DLD1 (cell line): ENCODE data around the gene WDR86.

Experiments
- in situ Hi-C: cut with HindIII; loops from 2 replicates; pipeline ENCODE4 v1.10.0; 2017; ENCODE audit warnings: low sequenced_read_pairs

WDR86 gene

DNA sequence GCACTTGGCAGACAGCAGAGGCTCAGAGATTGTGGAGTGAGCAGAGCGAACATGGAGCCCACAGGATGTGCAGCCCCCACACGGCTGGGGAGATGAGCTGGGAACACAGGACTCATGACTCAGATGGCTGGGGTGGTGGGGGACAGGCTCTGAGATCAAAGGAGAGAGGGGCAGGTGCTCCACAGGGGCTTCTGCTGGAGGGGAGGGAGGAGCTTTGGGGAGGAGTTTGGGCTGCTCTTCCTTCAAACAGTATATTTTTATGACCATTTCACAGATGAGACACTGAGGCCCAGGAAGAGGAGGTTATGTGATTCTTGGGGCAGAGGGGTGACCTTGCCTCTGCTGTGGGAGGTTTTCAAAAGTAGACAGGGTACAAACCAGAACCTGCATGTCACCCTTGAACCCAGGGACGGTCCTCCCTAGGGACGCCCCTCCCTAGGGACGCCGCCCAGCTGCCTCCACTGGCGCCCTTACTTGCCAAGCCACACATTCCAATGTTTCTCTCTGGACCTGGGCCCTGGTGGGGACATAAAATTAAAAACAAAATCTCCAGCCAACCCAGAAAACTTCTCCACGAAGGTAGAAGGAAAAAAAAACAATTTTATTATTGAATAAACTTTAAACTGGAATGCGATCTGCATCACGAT lies 31.1 kb upstream of the WDR86 start:
- in situ Hi-C loops, result loop anchor here (5.0 kb wide), 2 partner anchors 74 to 129 kb away; no protein-coding TSS in a partner anchor

DNA sequence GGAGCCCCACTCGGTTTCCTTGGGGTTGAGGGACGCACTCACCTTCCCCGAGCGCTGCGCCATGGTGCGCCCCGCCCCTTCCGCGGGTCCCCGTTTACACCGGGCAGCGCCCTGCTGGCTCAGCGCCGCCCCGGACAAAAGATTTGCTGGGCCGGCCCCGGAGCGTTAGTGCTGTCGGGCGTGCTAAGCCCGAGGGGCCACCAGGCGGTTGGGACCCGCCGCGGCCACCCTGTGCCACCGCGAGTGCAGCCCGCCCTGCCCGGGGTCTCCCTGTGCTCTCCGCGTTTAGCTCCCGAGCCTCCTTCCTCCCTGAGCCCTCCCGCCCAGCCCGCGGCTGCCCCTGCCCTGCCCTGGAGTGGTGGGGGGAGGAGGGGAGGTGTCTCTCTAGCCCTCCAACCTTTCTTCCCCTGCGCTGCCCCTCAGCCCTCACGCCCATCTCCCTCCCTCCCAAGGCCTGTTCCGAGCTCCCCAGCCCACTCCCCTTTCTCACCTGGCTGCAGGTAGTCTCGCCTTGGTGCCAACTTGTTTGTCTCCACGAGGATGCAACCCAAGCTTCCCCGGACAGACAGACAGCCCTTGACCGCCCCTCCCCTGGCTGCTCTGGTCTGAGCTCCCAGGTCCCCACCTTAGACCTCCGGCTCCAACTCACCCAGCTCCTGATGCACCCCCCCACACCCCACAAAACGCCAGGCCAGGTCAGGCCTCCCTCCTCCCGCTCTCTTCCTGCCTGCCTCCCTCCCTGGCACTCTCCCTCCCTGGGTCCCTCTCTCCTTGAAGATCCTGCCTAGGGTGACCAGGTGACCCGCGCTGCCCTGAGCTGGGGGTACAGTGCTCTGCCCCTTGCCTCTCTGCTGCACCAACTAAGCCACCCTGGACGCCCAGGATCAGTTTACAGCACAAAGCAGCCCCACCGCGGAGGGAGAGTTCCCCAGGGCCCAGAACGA lies 30.3 kb upstream of the WDR86 start, which contains the start of gene CRYGN:
Gene CRYGN (minus strand): TSS at position 287 of the 944 bp plus-strand sequence. CDS start 224 bp downstream, at position 63.
- in situ Hi-C loops, result loop anchor here (5.0 kb wide), 2 partner anchors 73 to 128 kb away; no protein-coding TSS in a partner anchor

DNA sequence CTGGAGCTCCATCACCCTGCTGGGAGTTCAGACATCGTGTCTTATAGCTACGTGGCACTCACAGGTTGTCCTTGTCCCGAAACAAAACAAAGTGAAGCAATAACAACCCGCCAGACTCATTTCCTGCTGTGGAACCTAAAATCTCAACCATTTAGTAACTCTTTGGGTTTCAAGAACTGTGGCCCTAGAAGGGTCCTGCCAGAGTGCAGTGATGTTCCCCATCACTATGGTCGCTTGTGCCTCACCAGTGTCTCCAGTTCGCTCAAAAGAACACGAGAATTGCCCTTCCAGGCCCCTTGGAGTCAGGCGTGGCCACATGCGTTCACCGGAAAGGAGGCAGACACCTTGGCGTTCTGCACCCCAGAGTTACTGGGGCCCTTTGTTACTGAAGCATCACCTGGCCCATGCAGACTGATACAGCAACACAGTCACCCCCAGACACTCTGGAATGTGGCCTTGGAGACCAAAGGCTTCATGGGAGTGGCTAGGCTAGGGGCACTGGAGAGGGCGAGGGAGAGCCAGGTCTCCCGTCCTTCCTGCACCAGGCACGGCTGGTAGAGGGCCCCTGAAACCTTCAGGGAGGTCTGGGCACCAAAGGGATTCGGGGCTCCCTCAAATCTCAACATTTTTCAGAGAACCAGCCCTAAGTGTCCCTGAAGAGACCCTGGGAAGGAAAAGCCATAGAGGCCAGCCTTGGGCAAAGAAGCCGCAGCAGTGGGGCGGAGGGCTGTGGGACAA lies 29.2 kb upstream of the WDR86 start:
- in situ Hi-C loops, result no loop called here

DNA sequence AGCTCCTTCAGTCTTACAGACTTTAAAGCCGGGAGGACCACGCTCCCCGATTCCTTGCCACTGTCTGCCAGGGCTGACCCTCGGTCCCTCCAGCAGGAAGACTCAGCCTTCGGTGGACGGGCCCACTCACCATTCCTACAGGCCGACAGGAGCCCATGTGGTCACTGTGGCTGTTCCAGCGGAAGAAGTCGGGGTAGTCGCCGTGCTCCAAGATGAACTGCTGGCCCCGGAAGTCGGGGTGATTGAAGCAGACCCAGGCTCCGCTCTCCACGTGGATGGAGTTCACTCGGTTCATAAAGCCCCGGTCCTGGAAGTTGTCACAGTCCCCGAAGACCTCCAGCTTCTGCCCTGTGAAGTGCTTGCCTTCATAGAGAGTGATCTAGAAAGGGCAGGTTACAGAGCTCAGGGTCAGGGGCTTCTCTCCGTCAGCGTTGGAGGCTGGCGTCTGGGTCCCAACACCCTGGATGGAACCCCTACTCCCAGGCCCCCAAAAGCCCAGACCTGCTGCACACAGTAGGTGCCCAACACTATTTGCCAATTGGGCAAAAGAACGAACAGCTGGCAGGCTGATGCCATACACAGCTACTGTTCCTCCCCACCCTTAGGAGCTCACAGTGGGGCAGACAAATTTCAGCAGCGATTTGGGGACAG lies 28.2 kb upstream of the WDR86 start:
- in situ Hi-C loops, result no loop called here

DNA sequence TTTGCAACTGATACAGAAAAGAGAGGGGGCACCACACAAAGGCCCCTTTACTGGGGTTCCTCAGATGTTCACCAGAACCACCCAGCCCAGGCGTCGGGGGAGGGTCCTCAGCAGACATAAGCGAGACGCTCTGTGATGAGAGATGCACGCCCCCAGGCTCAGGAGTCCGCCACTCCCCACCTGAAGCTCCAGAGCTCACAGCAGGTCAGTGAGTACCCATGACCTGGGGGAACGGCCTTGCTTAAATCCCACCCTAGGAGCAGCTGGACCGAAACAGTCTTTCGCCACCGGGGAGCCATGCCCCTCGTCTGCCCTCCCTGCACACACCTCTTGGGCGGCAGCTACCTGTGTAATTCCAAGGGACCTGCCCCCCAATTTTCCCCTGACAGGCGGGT lies 27.3 kb upstream of the WDR86 start:
- in situ Hi-C loops, result no loop called here

DNA sequence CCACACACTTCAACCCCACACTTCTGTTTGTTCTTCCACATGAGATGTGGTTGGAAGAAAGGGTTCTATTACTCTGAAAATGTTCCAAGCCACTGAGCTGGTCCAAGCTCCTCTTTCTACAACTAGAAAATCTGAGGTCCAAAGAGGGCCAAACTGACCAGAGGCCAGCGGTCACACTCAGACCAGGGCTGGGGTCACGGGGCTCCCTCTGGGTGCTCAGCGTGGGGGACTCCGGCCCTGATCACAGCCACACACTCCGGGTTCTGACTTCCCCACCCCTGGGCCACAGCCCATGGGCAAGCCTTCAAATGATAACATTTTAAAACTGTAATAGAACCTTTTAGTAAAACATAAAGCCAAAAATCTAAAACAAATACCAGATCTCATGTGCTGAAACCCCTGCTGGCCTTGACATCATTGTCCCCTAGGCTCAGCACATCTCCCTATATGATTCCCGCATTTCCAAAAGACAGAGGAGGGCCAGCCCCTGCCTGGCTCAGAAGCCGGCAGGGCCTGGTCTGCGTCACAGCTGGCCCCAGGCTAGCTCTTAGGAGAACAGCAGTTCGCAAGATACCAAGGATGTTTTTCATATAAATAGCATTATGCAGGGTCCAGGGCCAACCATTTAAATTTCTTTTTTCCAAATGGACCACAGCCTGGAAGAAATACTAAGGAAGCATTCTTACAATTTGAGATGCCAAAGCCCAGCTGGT lies 26.8 kb upstream of the WDR86 start:
- in situ Hi-C loops, result no loop called here

DNA sequence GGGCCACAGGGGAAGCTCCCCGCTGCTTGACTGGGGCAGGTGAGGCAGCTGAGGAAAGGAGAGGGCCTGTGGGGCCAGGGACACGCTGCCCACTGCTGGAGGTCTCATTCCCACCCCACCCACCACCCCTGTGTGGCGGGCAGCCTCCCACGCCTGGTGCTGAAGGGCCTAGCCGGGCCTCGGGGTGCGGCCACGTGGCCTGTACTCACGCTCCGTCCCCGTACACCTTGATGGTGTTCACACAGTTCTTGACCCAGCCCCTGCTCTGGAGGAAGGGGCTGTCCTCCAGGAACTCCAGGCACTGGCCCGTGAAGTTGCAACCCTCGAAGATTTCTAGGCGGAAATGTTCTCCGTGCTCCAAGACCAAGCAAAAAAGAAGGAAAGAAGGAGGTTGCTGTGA lies 26.1 kb upstream of the WDR86 start:
- in situ Hi-C loops, result no loop called here

DNA sequence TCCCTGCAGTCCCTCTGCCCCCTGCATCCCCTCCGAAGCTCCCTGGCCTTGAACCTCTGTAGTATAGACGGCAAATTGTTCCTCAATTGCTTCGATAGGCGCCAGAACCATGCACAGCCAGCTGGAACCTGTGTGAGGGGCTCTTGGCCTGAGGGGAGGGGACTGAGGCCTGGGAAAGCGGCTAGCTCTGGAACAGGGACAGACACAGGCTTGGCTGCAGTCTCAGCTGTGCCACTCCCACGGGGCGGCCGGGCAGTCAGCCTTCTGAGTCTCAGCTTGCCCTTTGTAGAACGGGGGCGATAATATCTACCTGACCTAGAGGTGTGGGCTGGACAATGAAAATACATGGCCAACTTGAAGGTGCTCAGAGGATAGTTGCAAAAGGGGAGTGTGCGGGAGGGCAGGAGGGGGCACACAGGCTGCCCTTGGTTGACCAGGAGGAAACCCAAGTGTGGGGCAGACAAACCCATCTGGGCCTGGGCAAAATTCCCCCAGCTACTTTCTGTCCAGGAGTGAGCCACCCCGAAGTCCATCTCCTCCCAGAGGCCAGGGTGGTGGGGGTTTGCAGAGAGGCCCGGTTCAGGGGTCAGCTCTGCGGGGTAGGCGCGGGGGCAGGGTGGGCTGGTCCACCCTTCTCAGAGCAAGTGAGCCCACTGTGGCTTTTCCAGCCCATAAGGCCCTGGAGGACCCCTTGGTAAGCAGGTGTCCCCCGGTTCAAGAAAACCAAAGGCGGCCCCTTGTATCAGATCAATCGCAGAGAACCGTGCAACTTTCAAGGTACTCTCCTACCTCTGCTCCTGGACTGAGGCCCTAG lies 25.5 kb upstream of the WDR86 start:
- in situ Hi-C loops, result no loop called here

DNA sequence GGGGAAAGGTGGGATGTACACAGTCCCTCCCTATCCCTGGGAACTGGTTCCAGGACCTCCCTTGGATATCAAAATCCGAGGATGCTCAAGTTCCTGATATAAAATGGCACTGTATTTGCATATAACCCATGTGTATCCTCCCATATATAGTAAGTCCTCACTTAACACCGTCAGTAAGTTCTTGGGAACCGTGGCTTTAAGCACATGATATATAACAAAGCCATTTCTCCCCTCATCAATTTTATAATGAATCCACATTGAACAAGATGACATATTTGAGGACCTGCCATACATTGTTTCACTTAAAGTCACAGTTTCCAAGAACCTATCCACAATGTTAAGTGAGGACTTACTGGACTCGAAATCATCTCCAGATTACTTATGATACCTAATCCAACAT lies 24.7 kb upstream of the WDR86 start:
- in situ Hi-C loops, result no loop called here

DNA sequence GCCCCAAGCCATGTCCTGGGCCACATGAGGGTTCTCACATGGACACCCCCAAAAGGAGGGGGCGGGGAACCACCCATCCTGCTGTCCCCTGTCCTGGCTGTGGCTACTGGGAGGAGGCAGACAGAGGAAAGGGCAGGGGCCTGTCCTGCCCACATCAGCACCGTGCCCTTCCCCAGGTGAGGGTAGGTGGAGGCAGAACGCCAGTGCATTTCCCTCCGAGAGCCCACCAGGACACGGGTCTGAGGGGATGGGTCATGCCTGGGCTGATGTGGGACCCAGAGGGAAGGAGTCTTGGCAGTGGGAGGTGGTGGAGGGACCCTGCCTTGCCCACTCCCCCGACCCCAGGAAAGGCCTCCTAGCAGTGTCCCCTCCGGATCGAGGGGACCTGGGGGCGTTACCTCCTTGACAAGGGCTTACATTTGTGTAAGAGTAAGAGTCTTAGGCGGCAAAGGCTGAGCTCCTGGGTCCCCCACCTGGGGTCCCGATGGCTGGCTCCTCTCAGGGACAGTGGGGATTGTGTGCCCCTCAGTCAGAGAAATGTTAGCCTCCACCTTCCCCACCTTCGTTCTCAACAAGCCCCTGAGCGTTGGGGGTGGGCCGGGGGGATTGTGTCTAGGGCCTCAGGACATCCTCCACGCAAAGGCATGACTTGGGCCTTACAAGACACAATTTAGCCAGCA lies 24.0 kb upstream of the WDR86 start:
- in situ Hi-C loops, result no loop called here

DNA sequence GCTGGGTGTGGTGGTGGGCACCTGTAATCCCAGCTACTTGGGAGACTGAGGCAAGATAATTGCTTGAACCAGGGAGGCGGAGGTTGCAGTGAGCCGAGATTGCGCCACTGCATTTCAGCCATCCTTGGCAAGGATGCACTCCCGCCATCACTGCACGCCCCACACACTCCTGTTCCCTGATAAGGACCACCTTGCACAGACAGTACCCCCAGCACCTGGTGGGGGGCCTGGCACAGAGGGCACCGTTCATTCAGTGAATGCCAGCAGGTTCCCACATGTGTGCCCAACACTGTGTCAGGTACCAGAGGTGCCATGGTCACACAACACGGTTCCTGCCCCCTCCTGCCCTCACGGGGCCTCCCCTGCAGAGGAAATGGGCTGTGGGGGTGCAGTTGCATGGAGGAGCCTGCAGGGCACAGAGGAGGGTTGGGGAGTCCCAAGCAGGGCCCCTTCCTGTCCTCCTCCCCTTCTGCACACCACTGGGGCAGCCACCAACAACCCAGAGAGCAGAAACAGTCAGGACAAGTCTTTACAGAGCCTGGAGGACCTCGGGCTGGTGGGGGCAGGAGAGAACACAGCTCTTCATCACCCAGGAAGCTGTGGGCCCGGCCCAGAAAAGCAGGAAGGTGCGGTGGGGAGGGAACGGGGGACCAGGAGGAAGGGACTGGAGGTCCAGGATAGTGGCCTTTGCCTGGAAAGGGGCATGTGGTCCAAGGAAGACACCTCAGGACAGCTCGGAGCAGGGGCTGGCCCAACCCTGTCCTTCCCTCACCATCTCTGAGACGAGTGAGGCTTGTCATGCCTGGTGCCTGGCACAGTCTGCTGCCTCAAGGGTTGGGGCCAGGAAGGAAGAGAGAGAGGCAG lies 23.1 kb upstream of the WDR86 start:
- in situ Hi-C loops, result no loop called here

DNA sequence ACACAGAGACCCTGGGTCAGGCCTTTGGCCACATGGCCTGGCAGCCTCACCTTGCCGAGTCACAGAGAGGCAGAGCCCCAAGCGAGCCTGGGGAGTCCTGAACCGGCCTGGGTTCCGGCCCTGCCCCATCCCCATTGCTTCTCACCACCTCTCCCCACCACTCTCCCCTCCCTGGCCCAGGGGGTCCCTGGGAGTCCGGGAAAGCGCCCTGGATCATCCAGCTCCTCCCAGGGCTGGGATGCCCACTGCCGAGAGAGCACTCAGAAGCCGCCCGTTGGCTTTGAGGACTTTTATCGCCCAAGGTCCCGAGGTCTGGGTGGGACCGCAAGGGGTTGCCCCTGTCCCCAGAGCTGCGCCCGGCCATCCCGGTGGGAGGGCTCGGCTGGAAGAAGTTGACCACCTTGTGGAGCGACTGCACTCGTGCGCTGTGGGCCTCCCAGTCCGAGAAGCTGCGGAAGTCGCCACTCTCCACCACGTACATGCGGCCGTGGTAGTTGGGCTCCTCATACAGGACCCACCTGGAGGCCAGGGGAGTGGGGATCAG lies 22.0 kb upstream of the WDR86 start:
- in situ Hi-C loops, result no loop called here

DNA sequence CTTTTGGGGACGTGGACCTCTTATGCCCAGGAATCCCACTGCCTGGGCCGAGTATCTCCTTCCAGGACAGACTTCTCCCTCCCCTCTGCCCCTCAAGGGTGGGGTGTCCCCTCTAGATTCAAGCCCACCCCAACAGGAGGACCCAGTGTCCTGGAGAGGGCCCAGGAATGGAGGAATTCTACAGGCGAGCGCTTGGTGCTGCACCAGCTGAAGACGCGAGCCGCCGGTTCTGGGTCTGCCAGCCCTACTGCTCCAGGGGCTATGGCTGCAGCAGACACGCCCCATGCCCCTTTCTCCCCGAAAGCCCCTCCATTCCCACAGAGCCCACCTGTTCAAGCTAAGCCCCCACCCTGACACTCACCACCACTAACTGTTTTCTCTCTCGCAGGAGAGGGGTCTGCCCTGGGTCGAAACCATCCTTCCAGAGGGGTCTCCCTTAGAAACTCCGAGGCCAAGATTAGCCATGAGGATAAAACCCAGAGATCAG lies 21.5 kb upstream of the WDR86 start:
- in situ Hi-C loops, result no loop called here

DNA sequence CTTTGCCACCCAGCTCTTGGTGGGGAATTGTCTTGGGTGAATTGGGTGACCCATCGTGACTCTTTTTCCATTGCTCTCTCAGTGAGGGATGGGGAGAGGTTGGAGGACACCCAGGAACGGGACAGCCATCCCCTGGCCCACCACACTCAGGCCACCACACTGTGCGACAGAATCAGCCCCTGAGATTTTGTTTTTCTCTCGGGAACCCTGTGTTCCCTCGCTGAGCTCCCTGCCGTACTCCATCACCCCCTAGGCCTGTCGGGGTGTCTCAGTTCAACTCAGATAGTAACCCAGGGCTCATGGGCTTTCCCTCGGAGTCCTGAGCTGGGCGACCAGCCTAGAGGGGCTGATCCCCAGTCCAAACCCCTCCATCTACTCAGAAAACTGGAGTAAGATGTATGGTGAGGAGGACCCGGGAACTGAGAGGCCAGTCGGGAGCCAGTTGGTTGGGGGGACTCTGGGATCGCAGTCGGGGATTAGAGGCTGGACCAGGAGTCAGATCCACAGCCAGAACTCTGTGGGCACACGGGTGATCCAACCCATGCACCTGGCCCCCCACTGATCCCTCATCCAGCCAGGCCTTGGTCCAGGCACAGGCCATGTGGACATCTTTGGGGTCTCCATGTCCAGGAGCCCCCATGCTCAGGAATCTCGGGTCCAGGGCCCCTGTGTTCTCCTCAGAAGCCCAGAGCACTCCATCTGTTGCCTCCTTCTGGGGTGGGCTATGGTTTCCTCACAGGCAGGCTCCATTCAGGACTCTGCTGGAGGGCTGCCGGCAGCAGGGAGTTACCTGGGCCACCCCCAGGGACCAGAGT lies 20.8 kb upstream of the WDR86 start:
- in situ Hi-C loops, result no loop called here

DNA sequence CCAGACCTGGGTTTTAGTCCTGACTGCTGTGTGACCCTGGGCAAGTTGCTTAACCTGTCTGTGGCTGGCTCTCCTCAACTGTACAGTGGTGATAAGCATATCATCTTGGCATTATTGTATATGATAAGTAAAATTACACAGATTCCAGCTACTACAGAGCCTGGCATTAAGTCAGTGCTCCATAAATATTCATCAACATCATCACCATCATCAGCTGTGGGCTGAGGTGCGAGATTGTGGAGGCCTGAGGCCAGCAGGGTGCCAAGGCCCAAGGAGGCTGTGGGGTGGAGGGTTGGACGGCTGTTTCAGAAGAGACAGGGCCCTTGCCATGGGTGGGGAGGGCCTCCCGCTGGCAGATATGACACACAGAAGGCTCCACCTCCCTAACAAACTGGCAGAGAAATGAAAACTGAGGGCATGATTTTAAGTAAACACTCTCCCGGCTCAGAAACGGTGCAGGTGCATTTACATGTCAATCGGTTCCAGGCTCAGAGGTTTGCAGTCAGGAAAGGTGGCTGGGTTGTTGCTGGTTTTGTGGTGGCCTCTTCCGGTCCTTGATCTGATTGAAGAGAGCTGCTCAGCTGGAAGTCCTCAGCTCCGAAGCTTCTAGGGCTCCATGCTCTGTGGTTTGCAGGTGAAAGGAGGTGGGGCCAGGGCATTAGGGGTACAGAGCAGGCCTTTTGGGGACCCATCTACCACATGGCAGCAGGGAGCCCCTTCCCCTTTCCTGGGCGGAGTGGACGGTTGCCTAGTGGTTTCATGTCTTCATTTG lies 19.9 kb upstream of the WDR86 start:
- in situ Hi-C loops, result no loop called here

DNA sequence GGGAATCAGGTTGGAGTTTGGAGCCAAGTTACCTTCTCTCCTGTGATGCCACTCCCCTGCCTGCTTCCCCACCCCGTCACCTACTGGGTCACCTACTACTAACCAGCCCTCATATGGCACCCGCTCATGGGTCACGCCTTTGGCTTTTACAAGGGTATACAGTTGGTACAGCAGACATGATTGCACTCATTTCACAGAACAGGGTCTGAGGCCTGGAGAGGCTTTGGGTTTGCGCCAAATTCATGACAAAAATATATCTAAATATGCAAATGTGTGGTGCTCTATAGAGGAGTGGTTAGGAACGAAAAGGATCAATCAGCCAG lies 19.4 kb upstream of the WDR86 start:
- in situ Hi-C loops, result no loop called here
